ENCODE data around the gene NIPBL. TPM values are rescaled to one million over a fixed set of nuclear protein-coding genes. Genes with fewer than 3 reads are reported as not detected.
A peak's percentile ranks its signal among the peaks of the same experiment; 100 is the strongest.

NIPBL gene
- polyA plus RNA-seq, 3 donors = 67.8 to 83.9 (median 75.5) TPM

DNA sequence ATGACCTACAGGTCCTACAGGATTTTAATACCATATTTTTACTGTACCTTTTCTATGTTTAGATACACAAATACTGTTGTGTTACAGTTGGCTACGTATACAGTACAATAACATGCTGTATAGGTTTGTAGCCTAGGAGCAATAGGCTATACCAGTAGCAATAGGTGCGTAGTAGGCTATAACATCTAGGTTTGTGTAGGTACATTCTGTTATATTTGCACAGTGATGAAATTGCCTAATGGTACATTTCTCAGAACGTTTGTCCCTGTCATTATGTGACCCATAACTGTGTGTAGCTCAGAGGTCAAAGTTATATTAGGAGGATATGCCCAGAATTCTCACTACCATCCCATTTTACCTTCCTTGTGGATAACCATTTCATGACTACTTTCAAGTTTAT, 59.7 kb downstream of the NIPBL start:
- DNase-seq (ENCODE audit: extremely low read depth in 1 of 11, low read depth in 9 of 11, low spot score in 4 of 11) = no peak

DNA sequence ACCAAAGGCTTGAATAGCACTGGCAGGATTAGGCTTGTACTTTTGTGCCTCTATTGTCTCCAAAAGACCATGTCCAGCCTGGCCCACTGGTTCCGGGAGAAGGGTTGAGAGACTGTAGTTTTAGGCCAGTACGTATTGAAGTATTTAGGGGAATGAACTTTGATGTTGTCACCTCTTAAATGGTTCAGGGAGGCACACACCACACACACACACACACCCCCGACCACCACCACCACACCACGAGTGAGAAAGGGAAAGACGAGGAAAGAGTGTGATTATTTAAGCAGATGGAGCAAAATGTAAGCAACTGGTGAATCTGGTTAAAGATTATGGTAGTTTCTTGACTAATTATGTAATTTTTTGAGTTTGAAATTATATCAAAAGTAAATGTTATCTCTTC, 61.6 kb downstream of the NIPBL start:
- DNase-seq (ENCODE audit: extremely low read depth in 1 of 11, low read depth in 9 of 11, low spot score in 4 of 11) = no peak

DNA sequence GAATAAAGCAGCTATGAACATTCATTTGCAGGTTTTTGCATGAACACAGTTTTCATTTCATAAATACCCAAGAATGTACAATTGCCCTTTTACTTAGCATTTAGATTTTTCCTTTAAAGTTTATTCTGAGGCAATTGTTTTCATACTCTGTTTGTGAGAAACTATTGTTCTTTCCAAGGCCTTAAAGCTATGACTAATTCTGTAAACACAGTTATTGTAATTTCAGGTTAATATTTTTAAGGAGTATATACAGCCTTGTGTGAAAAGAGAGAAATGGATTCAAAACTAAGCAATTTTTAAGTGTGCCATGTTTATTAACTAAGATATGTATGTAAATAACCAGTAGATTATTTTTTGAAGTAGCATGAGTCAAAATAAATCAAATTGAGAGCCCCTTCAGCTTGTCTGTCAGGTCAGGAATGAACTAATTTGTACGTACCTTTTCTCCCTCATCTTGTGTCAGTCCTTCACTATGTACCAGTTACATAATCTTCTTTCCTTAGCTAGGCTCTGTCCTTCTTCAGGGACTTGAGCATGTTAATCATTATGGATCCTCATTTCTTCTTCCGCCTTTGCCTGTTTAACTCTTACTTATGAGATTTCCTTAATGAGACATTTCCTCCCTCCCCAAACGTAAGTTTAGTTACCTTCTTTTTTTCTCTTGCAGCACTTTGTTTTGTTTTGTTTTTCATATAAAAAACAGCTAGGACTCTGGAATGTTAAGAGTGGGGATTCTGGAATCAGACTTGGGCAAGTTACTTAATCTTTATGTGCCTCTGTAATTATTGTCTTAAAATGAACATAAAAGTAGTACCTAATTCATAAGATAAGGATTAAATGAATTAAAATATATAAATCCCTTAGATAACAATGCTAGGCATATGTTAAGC, 63.6 kb downstream of the NIPBL start:
- no peak for DNase-seq (ENCODE audit: extremely low read depth in 1 of 11, low read depth in 9 of 11, low spot score in 4 of 11)

DNA sequence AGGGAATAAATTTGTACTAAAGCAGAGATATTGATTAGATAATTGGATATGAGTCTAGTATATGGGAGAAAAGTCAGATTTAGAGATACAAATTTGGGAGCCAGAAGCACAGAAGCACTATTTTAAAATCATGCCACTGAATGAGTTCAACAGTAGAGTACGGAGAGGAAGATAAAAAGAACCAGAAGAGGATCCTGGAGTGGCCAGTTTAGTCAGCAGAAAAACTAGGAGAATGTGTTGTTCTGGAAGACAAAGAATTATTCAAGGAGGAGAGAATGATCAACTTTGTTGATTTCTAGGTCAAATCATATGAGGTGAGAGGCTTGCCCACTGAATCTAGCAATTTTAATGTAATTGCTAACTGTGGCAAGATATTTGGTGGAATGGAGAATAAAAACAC, 67.0 kb downstream of the NIPBL start:
- DNase-seq (ENCODE audit: extremely low read depth in 1 of 11, low read depth in 9 of 11, low spot score in 4 of 11) = no peak

DNA sequence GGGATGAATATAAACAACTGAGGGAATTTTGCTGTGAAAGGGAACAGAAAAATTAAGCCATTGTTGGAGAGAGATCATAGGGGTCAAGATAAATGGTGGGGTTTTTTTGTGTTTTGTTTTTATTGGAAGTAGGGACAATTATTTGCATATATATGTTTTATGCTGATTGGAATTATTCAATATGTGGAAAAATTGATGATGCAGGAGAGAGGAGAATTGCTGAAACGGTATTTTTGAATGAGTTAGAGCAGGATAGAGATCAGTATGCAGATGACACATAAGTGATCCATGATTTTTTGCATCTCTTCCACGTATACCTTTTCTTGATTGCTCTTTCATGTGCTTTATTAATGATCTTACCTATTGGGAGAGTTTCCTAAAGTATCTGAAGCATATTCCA, 67.5 kb downstream of the NIPBL start:
- no peak for DNase-seq (ENCODE audit: extremely low read depth in 1 of 11, low read depth in 9 of 11, low spot score in 4 of 11)

DNA sequence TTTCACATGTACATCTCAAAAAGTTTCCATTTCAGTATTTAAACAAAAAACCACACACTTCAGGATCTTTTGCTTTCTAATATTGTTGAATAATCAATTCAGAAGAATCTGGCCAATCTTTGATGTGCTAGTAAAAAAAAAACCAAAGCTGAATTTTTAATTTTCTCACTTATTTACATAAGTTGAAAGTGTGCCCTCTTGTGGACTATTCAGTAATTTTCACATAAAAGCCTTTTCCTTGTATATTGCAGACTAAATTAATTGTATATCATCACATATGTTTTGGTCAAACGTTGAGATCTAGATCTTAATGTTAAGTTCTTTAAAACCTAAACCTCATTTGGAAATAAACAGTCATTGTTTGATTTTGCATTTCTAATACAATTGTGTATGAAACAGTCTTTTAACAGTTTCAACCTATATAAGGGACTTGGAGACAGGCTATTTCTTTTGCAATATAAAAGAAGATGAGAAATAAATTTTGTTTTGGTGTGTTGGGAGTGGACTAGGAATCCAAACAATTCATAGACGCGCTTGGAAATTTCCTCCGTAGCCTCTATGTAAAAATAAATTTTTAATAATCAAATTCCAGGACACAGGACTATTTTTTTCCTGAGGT, 68.1 kb downstream of the NIPBL start:
- peak in 10 of 11 donors; percentile 21 to 49 (median 36) for DNase-seq (ENCODE audit: extremely low read depth in 1 of 11, low read depth in 9 of 11, low spot score in 4 of 11)

DNA sequence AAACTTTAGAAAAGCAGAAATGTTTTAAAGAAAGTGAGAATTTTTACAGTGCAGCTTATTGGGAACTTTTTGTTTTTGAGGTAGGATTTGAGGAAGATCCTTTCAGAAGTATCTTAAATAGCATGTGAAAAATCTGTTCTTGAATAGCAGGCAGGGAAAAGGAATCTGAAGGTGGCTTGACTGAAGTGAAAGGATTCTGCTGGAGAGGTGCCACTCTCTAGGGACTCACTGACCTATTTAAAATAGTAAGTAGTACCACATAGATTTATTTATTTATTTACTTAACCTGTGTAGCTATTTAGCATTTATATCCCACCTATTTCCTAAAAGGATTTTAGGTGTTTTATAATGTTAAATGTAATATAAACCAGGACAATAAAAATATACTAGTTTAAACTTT, 69.1 kb downstream of the NIPBL start:
- DNase-seq (ENCODE audit: extremely low read depth in 1 of 11, low read depth in 9 of 11, low spot score in 4 of 11) = no peak

DNA sequence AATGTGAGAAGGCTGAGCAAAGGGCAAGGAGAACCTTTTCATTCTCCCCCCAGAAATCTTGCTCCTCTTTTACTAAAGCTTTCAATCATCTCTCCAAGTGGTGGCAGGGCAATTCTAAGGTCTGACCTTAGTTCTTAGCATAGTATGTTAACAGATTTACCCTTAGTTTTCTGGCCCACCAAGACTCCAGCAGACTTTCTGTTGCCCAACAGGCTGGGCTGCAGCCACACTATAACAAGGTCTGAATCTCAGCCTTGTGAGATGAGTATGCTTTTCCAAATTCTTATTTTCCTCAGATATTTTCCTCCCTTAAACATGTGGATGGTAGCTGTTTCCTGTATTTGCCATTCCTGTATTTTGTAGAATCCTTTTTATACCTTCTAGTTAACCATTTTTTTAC, 69.5 kb downstream of the NIPBL start:
- no peak for DNase-seq (ENCODE audit: extremely low read depth in 1 of 11, low read depth in 9 of 11, low spot score in 4 of 11)

DNA sequence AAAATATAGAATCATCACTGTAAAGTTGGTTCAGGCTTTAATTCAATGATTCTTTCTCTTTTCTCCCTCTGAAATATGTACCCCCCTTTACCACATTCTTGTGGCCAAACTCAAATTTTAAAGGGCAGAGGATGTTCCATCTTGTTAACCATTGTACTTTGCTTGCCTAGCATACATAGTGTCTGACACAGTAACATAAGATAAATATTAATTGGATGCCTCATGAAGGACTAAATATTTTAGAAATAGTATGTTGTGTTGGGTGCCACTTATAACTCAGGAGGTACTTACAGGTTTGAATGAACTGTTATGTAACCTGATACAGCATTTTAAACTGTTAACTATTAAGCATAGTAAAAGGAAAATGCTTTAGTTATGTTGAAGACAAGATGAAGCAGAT, 71.5 kb downstream of the NIPBL start:
- DNase-seq (ENCODE audit: extremely low read depth in 1 of 11, low read depth in 9 of 11, low spot score in 4 of 11) = no peak

DNA sequence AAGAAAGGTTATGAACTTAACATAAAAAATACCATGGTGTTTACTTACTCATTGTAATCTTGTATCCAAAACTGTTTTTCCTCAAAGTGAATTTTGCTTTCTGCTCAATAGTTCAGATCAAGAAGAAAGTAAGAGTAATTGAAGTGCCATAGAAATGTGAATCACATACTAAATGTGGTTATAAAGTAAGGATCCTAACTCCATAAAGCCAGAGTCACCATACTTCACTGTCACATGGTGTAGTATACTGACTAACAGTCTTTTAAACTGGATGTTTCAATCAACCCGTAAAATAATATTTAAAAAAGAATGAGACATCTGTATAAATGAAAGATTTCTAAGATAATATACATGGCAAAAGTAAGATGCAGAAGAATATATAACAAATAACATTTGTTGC, 72.1 kb downstream of the NIPBL start:
- DNase-seq (ENCODE audit: extremely low read depth in 1 of 11, low read depth in 9 of 11, low spot score in 4 of 11) = no peak

DNA sequence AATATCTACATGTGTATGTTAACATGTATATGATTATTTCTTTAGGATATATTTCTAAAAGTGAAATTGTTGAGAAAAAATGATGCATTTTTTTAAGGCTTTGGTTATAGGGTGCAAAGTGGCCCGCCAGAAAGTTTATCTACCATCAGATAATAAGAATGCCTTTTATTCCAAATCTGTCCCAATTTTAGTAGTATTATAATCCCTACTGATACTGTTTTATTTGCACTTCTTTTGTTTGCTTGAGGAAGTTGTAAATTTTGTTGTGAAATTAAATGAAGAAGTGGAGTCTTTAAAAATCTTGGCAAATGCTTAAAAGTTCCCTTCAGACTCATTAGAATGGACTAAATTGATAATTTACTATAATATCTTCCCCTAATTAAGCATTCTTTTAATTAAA, 73.0 kb downstream of the NIPBL start:
- DNase-seq (ENCODE audit: extremely low read depth in 1 of 11, low read depth in 9 of 11, low spot score in 4 of 11) = no peak

DNA sequence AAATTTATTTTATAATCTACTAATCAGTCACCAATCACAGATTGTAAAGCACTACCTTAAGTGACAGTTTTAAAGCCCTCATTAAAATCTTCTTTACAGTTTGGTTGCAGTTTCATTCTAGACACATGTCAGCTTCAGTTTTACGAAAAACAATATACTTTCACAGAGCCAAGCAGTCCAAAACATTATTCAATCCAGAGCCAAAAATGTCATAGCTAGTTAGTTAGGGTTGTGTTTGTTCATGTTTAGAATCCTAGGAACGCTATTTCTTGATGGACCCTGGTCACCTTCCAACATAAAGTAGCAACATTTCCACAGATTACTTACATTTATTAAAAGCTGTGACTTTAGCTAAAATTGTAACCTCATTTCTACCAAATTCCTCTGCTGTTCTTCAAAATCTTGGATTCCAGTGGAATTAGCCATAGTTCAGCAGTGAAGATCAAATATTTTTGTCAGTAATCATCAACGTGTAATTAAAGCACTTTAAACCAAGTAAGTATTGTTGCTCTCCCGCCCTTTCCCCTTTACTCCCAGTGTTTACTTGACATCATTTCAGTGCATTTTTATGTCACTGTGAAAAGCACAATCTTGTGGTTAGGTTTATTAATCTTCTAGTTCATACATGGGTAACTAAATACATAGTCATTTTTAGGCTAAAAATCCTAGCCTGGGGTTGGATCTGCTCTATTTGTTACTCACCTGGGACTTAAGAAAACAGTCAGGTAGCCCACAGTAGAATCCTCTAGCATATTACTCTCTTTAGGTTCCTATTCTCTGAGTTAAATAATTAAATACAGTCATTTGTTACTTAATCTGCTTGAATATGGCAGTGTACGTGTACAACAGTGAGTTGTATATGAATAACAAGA, 74.3 kb downstream of the NIPBL start:
- peak in 2 of 11 donors; percentile 11 to 17 for DNase-seq (ENCODE audit: extremely low read depth in 1 of 11, low read depth in 9 of 11, low spot score in 4 of 11)

DNA sequence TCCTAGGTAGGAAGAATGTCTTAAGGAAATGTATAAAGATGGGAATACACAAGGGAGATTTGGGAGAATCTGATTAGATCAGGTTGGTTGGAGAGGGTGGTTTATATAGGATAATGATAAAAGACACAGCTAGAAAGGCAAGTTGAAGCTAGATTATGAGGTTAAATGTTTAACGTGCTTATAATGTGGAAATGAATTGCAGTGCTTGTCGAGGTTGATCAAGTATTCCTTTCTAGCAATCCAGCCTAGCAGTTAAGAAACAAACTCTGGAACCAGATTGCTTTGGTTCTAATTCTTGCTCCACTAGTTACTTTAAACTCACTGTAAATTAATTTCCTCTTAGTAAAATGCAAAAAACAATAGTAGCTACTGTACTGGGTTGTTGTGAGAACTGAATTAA, 76.5 kb downstream of the NIPBL start:
- DNase-seq (ENCODE audit: extremely low read depth in 1 of 11, low read depth in 9 of 11, low spot score in 4 of 11) = no peak

DNA sequence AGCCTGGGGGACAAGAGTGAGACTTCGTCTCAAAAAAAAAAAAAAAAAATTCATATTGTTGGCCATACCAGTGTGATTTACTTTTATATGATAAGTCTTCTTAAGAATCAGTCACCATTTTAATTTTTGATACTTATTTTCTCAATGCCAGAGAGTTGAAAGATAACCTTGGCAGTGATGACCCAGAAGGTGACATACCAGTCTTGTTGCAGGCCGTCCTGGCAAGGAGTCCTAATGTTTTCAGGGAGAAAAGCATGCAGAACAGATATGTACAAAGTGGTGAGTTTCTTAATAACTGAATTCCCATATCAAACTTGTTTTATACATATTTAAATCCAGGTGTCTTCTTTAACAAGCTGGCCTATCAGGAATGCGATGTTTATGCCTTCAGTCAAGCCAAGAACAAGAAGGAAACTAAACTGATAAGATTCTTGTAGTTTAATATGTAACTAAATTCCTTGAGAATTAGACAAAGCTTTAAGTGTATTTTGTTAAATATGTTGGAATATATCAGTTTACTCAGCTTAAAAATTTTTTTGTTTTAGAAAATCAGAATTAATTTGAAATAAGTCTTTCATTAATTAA, 81.5 kb downstream of the NIPBL start:
- no peak for DNase-seq (ENCODE audit: extremely low read depth in 1 of 11, low read depth in 9 of 11, low spot score in 4 of 11)

DNA sequence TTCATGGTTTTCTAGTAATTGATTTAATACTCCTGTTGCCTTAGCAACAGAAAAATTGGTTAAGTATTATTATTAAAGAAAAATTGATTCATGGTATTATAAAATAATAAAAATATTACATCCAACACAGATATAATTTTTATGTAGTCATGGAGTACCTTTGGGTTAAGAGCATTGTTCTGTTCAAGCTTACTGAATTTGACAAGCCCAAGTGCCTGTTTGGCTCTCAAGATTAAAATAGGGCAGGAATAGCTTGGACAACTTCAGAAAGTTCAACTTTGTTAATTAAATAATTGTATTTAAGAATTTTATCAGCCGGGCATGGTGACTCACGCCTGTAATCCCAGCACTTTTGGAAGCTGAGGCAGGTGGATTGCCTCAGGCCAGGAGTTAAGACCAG, 82.0 kb downstream of the NIPBL start:
- DNase-seq (ENCODE audit: extremely low read depth in 1 of 11, low read depth in 9 of 11, low spot score in 4 of 11) = no peak

DNA sequence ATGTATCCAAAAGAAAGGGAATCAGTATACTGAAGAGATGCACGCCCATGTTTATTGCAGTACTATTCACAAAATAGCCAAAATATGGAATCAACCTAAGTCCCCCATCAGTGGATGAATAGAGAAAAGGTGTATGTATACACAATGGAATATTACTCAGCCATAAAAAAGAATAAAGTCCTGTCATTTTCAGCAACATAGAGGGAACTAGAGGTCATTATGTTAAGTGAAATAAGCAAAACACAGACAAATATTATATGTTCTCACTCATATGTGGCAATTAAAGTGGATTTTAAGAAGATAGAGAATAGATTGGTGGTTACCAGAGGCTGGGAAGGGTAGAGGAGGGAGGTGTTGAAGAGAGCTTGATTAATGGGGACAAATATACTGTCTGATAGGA, 88.6 kb downstream of the NIPBL start:
- DNase-seq (ENCODE audit: extremely low read depth in 1 of 11, low read depth in 9 of 11, low spot score in 4 of 11) = no peak

DNA sequence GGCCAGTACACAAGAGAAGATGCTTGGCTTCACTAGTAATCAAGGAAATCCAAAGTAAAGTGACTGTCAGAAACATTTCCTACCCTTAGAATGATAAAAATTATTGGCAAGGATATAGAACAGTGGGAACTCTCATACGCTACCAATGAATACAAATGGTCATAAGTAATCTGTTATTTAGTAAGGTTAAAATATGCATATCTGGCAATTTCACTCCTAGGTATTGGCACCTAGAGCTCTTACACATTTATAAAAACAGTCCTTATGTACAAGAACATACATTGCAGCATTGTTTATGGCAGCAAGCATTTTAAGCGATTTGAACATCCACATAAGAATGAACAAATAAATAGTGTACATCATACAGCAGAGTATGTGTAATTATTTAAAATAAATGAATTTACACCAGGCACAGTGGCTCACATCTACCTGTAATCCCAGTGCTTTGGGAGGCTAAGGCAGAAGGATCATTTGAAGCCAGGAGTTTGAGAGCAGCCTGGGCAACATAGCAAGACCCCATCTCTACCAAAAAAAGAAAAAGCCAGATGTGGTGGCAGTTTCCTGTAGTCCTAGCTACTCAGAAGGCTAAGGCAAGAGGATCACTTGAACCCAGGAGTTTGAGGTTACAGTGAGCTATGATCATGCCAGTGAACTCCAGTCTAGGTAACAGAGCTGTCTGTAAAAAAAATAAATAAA, 93.3 kb downstream of the NIPBL start:
- DNase-seq (ENCODE audit: extremely low read depth in 1 of 11, low read depth in 9 of 11, low spot score in 4 of 11) = no peak

DNA sequence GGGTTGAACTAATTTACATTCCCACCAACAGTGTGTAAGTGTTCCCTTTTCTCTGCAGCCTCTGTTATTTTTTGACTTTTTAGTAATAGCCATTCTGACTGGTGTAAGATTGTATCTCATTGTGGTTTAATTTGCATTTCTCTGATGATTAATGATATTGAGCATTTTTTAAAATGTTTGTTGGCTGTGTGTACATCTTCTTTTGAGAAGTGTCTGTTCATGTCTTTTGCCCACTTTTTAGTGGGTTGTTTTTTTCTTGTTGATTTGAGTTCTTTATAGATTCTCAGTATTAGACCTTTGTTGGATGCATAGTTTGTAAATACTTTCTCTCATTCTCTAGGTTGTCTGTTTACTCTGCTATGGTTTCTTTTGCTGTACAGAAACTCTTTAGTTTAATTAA, 101.6 kb downstream of the NIPBL start:
- no peak for DNase-seq (ENCODE audit: extremely low read depth in 1 of 11, low read depth in 9 of 11, low spot score in 4 of 11)

DNA sequence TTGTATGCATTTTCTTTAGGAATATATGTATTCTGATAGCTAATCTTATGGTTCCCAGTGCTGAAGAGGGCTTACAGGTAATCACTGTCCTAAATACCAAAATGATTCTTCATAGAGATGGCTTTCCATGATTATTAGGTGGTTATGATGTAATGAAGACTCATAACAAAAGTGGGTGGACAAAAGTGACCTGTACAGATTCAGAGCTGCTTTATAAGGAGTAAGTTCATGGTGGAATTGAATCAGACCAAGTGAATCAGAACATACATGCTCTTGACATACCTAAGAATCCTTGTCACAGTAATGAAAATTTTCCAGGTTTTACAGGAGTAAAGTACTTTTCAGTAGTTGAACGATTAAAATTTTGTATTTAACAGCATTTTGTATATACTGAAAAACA, 105.6 kb downstream of the NIPBL start:
- DNase-seq (ENCODE audit: extremely low read depth in 1 of 11, low read depth in 9 of 11, low spot score in 4 of 11) = no peak
